22Rv1 (cell line): ENCODE results near the gene MRPL9.
"Not testable (repeated sequence)": the region's sequence is repeated elsewhere in the genome, so short reads cannot be mapped to it uniquely, and the experiment has no call there.

ENCODE experiments used
- H3K27ac ChIP-seq: fragments of 450-650 bp; 2 replicates; pipeline ENCODE4 v1.5.1; 2017
- CTCF ChIP-seq: fragments of 450-650 bp; IDR thresholded peaks from 2 replicates; pipeline ENCODE4 v1.5.1; 2017; ENCODE audit warnings: mild to moderate bottlenecking
- ZFX ChIP-seq: fragments of 450-650 bp; IDR thresholded peaks from 2 replicates; pipeline ENCODE4 v1.6.1; 2017; ENCODE audit warnings: antibody characterized with exemption, borderline replicate concordance

The MRPL9 gene

GRCh38 chr1:151783796-151784195 lies 20.5 kb upstream of the MRPL9 start:
- TF ChIP-seq CTCF (no peak), ZFX (no peak)
- H3K27ac ChIP-seq, result no peak overlapping the region

- H3K27ac ChIP-seq, result no peak overlapping the region
- TF ChIP-seq CTCF (no peak), ZFX (no peak)
Measured at GRCh38 chr1:151782741-151783140, 19.4 kb upstream of the MRPL9 start.

- not testable (repeated sequence) for H3K27ac ChIP-seq
Measured at GRCh38 chr1:151782026-151782425, 18.7 kb upstream of the MRPL9 start.

GRCh38 chr1:151780736-151781135 lies 17.4 kb upstream of the MRPL9 start:
- not testable (repeated sequence) for H3K27ac ChIP-seq

GRCh38 chr1:151779852-151780251 lies 16.6 kb upstream of the MRPL9 start:
- no peak for TF ChIP-seq ZFX
- TF ChIP-seq CTCF, result no peak
- no peak overlapping the region for H3K27ac ChIP-seq

- H3K27ac ChIP-seq, result no peak overlapping the region
- TF ChIP-seq CTCF (no peak), ZFX (no peak)
Measured at GRCh38 chr1:151777317-151777716, 14.0 kb upstream of the MRPL9 start.

GRCh38 chr1:151776665-151777062 lies 13.4 kb upstream of the MRPL9 start:
- TF ChIP-seq CTCF (no peak), ZFX (no peak)

GRCh38 chr1:151775894-151776664 lies 12.8 kb upstream of the MRPL9 start:
- no peak for TF ChIP-seq CTCF
- no peak for TF ChIP-seq ZFX
- no peak overlapping the region for H3K27ac ChIP-seq

More at GRCh38 chr1:151776665-151777062, 13.4 kb upstream of the MRPL9 start:
- no peak overlapping the region for H3K27ac ChIP-seq
